Measurements from ENCODE around the gene NATD1.

The NATD1 gene

DNA sequence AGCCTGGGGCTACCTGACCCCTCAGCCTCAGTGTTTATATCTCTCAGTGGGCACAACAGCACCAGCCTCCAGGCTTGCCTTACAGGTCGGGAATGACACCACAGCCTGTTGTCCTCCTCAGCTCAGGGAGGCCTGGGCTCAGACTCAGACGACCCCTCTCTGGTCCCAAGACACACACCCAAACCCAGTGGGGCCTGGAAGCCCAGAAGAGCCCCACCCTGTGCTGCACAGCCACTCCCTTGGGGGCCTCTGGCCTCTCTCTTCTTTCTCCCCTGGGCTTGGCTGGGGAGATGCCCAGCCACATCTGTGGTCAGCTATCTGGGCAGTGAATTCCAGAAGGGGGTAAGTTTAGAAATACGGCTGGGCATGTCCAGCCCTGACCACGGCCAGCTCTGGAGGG, 2.4 kb downstream of the NATD1 start:
- H2AFZ ChIP-seq (ENCODE audit: low read depth), result no peak overlapping the region
- no peak for TF ChIP-seq CTCF (conservative IDR thresholded peaks at IDR 0.05; ENCODE audit: low read depth, low read length)
- H3K27ac ChIP-seq, result no peak overlapping the region
- H3K79me2 ChIP-seq (ENCODE audit: insufficient read depth, low read depth), result no peaks in the 10 kb centered on the region
- no peak overlapping the region for H3K9ac ChIP-seq
- no peaks in the 10 kb centered on the region for H3K4me1 ChIP-seq (ENCODE audit: low read depth, poor library complexity, severe bottlenecking)
- no peak overlapping the region for H3K4me2 ChIP-seq
- no peaks in the 10 kb centered on the region for H4K20me1 ChIP-seq (ENCODE audit: insufficient read depth)
- no peak overlapping the region for H3K4me3 ChIP-seq (IDR thresholded peaks at IDR 0.05; ENCODE audit: insufficient read depth, low read depth, low read length)
- no peaks in the 10 kb centered on the region for H3K27me3 ChIP-seq (ENCODE audit: insufficient read depth, low read depth)
- no peaks in the 10 kb centered on the region for H3K36me3 ChIP-seq (ENCODE audit: insufficient read depth)

DNA sequence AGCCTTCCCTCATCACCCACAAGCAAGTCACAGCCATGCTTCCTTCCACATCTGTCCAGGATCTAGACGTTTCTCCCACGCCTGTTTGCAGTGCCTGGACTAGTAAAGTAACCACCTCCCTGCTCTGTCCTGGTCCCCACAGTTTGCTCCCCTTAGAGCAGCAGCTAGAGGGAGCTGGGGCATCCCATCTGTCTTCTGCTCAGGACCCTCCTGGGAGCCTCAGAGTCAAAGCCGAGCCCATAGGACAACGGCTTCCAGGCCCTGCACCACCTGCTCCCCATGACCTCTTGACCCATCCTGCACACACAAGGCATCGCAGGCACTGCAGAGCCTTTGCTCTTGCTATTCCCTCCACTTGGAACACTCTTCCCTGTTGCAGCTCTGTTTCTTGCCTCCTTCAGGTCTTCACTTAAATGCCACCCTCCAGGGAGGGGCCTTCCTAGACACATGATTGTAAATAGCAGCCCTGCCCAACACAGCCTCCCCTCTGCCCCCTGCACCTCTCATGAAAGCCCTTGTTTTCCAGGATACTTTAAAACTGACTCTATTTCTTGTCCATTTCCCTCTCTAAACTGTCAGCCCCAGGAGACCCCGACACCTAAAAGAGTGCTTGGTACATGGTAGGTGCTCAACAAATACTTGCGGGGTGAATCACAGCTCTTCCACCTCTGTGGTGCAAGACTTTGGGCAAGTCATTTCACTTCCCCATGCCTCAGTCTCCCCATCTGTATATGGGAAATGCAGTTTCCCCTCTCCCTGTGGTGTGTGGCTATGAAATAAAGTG, 3.1 kb downstream of the NATD1 start:
- no peaks in the 10 kb centered on the region for H3K4me1 ChIP-seq (ENCODE audit: low read depth, poor library complexity, severe bottlenecking)
- TF ChIP-seq CTCF (conservative IDR thresholded peaks at IDR 0.05; ENCODE audit: low read depth, low read length), result no peak
- H3K4me2 ChIP-seq, result no peak overlapping the region
- no peak overlapping the region for H3K27ac ChIP-seq
- H4K20me1 ChIP-seq (ENCODE audit: insufficient read depth), result no peaks in the 10 kb centered on the region
- H3K9ac ChIP-seq, result no peak overlapping the region
- H3K27me3 ChIP-seq (ENCODE audit: insufficient read depth, low read depth), result no peaks in the 10 kb centered on the region
- H2AFZ ChIP-seq (ENCODE audit: low read depth), result no peak overlapping the region
- no peaks in the 10 kb centered on the region for H3K79me2 ChIP-seq (ENCODE audit: insufficient read depth, low read depth)
- no peaks in the 10 kb centered on the region for H3K36me3 ChIP-seq (ENCODE audit: insufficient read depth)
- no peak overlapping the region for H3K4me3 ChIP-seq (IDR thresholded peaks at IDR 0.05; ENCODE audit: insufficient read depth, low read depth, low read length)

GRCh38 chr17:21249086-21249795, 4.0 kb downstream of the NATD1 start:
- H3K4me1 ChIP-seq (ENCODE audit: low read depth, poor library complexity, severe bottlenecking), result no peaks in the 10 kb centered on the region
- H3K27me3 ChIP-seq (ENCODE audit: insufficient read depth, low read depth), result no peaks in the 10 kb centered on the region
- no peak overlapping the region for H3K4me3 ChIP-seq (IDR thresholded peaks at IDR 0.05; ENCODE audit: insufficient read depth, low read depth, low read length)
- H3K79me2 ChIP-seq (ENCODE audit: insufficient read depth, low read depth), result no peaks in the 10 kb centered on the region
- no peak overlapping the region for H3K4me2 ChIP-seq
- TF ChIP-seq CTCF (conservative IDR thresholded peaks at IDR 0.05; ENCODE audit: low read depth, low read length), result no peak
- no peak overlapping the region for H2AFZ ChIP-seq (ENCODE audit: low read depth)
- no peak overlapping the region for H3K9ac ChIP-seq
- no peaks in the 10 kb centered on the region for H4K20me1 ChIP-seq (ENCODE audit: insufficient read depth)
- no peak overlapping the region for H3K27ac ChIP-seq
- H3K36me3 ChIP-seq (ENCODE audit: insufficient read depth), result no peaks in the 10 kb centered on the region

DNA sequence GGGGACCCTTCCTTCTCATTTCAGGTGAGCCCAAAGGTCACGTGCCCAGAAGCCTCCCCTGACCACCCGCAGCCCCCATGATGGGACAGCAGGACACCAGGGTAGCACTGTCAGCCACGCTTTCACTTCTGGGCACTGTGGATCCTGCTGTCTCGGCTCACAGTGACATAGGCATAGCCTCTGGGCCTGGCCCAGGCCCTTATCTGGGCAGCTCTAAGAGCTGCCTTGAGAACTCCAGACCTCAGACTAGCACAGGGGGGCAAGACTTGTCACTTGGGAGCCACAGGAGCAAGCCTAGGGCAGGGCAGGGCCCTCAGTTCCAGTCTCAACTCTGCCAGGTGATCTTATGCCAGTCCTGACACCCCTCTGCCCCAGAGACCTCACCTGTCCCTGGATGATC, 4.7 kb downstream of the NATD1 start:
- H3K4me1 ChIP-seq (ENCODE audit: low read depth, poor library complexity, severe bottlenecking), result no peaks in the 10 kb centered on the region
- no peaks in the 10 kb centered on the region for H3K27me3 ChIP-seq (ENCODE audit: insufficient read depth, low read depth)
- H3K4me3 ChIP-seq (IDR thresholded peaks at IDR 0.05; ENCODE audit: insufficient read depth, low read depth, low read length), result no peak overlapping the region
- no peaks in the 10 kb centered on the region for H3K79me2 ChIP-seq (ENCODE audit: insufficient read depth, low read depth)
- H3K36me3 ChIP-seq (ENCODE audit: insufficient read depth), result no peaks in the 10 kb centered on the region
- no peak overlapping the region for H3K9ac ChIP-seq
- H3K4me2 ChIP-seq, result no peak overlapping the region
- H2AFZ ChIP-seq (ENCODE audit: low read depth), result no peak overlapping the region
- H4K20me1 ChIP-seq (ENCODE audit: insufficient read depth), result no peaks in the 10 kb centered on the region
- TF ChIP-seq CTCF (conservative IDR thresholded peaks at IDR 0.05; ENCODE audit: low read depth, low read length), result no peak
- H3K27ac ChIP-seq, result no peak overlapping the region

All from KMS-11 (cell line).